Measurements from ENCODE around the gene CISD1.
A peak's percentile ranks its signal among the peaks of the same experiment; 100 is the strongest.

CISD1 gene

DNA sequence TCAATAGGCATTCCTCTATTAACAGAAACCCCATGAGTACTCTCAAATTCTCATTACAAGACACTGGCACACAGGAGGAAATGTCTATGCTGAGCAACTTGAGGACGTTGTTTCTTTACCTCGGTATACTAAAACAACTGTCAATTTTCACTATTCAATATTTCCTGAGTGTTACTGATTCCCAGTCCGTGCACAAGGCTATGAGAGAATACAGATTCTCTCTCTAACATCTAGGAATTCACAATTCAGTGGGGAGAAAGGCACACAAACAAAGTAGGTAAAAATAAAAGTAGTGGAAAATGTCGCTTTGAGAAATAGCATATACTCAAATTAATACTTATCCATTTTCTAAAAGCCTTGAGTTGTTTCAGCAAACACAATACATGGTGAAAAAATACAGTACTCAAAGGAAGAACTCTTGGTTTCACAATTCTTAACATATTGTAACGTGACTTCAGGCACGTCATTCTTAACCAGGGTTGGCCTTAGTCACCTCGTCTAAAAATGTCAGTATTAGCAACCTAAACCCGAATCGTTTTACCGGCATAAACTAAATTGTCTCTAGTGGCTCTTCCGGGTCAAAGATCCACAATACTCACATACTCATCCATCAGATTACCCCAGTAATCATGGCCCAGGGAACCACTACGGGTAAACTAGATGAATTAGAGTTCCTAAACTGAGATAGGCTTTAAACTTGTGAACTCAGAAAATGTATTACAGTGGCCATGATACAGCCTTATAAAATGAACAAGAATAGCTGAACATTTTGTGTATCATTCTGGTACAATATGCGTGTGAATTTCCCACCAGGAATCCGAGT, 2.7 kb upstream of the CISD1 start:
- no peak for DNase-seq

DNA sequence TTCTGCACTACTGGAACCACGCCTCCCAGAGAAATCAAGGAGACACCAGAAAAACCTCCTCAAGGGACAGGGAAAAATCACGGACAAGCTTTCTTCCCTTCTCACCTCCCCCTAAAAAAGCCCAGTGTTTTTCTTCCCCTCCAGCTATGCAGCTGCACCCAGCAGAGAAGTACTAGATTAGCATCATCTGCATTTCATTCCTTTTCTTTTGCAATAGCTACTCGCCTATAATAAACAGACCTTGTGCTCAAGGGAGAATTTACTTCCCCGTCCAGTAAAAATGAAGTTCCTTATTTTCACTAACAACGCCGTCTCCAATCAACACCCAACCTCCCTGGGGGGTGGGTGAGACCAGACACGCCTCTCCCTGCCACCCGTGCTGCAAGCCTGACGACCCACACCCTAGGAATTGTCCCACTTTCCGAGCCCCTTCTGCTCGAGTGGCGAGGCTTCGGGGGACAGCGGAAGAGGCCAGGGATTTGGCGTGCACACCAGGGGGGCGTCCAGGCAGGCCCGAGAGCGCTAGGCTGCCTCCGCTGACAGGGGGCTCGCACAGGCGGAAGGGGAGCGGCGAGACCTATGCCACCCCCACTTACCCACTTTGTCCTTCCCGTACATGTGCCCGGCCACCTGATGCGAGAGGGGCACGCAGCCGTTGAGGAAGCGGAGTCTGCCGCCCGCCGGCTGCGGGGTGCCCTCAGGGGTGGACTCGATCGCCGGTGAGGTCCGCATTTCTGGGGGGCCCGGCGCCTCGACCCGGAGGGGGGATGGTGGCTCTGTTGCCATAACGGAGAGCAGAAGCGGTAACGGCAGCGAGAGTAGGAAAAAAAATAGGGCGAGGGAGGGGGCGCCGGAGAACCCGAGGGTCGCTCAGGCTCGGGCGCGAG, 1.9 kb upstream of the CISD1 start:
- no peak for DNase-seq

DNA sequence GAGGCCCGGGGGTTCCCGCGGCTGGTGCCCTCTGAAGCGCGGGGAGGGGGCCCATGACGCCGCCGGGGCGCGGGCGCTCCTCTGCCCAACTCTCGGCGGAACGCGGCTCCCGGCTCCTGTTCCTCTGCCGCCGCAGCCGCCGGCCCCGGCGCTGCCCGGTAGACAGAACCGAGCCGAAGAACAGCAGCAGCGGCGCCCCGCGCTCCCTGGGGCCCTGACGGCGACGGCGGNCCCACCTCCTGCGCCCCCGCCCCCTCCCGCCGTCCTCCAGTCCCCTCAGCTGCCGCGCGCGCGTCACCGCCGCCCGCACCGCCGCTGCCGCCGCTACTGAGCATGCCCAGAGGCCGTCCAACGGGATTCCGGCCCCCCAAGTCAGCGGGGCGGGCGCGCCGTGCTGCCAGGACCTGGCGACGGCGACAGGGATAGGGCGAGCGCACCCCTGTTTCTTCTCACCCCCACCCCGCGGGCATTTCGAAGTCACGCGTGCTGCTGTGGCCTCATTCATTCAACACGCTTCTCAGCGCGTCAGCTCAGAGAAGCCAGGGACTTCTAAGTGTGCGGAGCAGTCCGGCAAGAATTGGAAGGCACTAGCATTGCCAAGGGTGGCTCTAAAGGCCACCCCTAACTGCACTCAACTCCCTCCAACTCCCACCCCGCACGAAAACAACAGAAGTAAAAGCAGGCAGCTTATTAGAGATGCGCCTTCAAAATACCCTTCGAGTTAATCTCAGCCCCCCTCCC, 1.1 kb upstream of the CISD1 start, which contains the start of gene IPMK:
Gene IPMK, minus strand, starts transcription at position 182 of the 741 bp plus-strand sequence. CDS start 283 bp downstream, outside the sequence.
- peak; percentile 58 for DNase-seq

DNA sequence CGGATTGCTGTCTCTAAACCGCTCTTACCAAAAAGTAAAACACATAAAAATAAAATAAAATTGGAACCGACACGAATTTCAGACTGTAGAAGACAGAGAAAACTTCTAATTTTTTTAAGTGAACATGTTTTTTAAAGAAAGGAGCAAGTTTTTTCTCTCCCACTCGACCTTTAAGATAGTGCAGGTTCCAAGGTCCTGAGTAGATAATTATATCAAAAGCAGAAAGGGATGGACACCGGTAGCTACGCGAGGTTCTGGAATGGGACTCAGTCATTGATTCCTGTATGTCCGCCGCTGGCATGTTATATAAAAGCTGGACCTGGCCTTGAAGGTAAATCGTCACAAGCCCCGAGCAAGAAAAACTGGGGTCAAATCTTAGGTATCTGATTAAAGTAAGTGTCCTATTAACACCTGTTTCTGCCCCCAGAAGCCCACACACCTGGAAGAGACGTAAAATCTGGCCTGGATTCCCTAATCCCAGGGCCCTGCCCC, 462 bp upstream of the CISD1 start:
- peak; percentile 53 for DNase-seq

DNA sequence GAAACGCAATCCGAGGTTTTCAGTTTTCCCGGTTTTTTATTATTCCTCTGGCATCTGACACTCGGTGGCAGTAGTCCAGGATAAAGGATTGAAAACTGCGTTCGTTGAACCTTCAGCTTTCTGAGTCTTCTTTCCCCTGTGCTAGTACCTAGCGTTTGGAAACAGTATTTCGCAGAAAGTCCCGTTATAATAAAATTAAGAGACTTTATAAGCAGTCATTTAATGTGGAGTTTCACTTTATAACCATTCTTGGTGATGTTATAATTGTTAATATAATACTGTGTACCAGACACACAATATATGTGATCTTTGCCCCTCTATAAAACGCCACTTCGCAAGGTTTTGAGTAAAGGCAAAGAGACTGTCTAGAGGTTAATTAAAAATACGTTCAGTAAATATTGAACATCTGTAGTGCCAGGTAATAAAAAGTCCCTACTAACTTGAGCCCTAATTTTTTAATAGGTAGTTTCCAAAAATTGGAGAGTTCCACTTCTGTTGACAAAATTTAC, 874 bp downstream of the CISD1 start:
- no peak for DNase-seq

DNA sequence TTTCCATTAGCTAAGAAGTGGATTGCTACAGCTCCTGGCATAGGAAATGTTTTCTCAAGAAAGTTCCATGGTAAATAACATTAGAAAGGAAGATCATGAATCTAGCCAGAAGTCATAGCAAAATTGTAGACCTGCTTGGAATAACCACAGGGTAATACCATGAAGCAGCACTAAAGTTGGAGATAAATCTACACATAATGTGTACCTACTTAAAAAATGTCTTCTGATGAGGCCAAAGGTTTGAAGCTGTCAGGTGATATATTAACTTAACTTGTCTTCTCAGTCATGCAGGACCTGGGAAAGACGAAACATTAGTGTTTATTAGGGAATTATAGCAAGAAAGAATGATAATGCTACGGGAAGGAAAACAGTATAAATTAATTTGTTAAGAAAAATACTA, 6.3 kb downstream of the CISD1 start:
- DNase-seq, result no peak

DNA sequence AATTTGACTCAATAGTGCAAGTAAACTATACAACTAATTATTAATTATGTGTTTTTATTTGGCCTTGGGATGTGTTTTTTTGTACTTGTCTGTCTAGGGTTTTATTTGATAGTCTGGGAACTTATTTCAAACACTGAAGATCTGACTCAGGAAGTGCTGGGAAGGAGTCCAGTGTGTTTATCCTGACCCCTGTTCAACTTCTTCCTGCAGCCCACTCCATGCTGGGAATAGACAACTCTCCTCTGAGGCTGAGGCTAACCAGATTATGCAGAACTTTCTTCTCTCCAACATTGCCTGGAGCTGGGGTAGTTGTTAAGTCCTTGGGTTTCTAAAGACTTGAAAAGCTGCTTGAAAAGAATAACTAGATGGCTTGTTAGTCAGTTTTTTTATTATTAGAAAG, 6.9 kb downstream of the CISD1 start:
- no peak for DNase-seq

DNA sequence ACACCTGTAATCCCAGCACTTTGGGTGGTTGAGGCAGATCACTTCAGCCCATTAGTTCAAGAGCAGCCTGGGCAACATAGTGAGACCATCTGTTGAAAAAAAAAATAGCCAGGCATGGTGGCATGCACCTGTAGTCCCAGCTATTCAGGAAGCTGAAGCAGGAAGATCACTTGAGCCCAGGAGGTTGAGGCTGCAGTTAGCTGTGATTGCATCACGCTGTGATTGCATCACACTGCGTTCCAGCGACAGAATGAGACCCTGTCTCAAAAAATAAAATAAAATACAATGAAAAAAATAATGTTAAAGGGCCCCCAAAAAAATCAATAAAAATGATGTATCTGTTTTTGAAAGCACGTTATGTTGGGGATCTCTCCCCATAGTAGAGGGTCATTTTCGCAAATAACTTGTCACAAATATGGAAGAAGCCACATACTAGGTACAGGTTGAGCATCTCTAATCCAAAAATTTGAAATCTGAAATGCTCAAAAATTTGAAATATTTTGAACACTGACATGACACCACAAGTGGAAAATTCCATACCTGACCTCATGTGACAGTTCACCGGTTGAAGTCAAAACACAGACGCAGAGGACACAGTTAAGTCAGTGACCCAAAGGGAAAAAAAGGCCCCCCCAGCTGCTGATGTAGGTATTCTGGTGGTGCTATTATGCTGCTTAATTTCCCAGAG, 9.5 kb downstream of the CISD1 start:
- DNase-seq, result no peak

DNA sequence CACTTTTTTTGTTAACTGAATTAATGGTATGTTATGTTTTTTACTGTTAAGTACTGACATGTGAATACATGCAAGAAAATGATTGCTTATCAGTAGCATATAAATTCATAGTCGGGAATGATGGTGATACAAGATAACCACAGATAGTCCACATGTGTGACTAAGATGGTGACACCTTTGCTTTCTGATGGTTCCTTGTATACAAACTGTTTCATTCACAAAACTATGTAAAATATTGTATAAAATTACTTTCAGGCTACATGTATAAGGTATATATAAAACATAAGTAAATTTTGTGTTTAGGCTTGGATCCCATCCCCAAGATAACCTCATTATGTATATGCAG, 10.0 kb downstream of the CISD1 start:
- no peak for DNase-seq

DNA sequence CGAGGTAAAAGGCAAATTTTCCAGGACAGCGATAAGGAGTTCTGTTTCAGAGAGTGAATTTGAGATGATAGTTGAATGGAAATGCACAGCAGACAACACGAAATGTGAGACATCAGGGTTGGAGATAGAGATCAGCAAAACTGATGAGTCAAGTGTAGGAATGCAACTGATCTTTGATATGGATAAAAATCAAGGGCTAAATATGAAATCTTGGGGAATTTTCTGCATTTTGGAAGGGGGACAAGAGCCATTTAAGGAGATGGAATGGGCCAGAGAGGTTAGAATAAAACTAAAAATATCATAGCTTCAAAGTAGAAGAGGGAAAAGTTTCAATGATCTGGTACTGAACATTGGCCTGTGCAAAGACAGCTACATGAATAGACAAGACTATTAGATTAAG, 11.5 kb downstream of the CISD1 start:
- no peak for DNase-seq

DNA sequence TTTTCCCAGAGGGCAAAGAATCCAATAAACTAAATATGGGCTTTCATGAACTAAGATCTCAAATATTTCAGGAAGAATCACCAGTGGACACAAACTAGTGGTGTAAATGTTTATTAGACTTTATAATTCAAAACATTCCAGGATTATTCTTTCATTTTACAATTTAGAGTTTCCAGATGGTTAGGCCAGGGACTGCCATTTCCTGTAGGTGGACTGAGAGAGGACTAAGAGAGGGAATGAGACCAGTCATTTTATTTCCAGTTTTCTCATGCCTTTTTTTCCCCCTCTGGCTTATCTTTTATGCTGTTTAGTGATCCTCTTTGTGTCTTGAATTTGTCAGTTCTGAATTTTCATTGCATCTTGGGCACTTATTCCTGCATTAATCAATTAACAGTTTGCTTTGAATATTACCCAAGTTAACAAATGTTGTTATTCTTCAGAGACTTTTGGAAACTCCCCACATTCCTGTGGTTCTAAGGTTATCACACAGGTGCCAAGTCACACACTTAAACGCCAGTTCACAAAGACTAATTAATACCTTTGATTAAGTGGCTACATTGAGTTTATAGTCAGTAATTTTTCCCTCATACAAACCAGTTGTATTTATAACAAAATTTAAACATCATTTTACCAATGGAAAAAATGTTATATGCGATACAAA, 12.3 kb downstream of the CISD1 start:
- DNase-seq, result no peak

DNA sequence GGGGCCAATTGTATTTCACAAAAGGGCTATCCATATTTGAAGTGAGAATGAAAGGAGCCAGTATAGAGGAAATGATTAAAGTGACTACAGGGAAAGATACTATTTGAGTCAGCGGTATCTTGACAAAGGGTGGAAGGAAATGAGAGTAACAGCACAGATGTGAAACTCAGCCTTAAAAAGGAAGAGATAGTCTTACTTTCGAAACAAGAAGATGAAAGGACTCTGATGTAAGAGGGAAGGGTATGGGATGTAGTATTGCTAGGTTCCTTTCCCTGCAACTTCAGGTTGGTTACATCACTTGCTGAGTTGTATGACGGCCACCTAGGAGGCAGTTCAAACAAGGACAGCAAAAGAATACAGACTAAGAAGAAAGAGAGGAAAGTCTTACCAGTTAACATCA, 13.7 kb downstream of the CISD1 start:
- no peak for DNase-seq

DNA sequence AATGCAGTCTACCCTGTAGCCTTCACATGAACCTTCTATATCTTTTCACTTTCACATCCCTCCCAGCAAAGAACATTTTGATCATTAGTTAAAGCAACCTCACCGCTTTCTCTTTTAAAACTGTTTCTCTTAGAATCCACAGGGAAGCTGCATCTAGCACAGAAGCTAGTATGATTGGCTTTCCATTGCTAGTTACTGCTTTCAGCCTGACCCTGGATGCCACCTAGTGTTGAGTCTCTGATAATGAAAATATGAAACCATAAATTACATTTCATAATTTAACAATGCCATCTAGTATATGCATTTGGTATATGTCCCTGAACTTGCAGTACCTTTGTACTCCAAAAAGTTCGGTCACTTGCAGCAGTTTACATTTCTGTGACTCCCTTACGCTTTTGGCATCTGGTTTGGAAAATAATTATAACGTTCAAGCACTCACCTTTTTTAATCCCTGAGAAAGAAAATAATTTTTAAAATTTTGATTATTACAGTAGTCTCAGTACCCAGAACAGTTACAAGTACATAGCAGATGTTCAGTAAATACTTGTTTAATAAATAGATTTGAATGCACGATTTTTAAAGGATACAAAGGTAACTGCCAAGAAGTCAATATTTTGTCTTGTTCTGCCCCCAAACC, 22.7 kb downstream of the CISD1 start:
- peak; percentile 33 for DNase-seq

DNA sequence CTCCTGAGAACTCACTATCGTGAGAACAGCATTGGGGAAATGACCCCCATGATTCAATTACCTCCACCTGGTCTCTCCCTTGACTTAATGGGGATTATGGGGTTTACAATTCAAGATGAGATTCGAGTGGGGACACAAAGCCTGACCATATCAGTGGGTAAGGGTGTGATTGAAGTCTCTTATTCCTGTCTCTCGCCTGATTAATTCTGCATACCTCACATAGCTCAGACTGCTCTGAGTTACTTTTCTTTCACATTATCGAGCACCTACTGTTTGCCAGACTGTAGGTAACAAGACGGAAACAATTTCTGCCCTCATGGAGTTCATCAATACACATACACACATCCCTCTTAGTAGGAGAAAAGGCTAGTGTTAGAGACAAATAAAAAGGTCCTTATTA, 25.0 kb downstream of the CISD1 start:
- no peak for DNase-seq

DNA sequence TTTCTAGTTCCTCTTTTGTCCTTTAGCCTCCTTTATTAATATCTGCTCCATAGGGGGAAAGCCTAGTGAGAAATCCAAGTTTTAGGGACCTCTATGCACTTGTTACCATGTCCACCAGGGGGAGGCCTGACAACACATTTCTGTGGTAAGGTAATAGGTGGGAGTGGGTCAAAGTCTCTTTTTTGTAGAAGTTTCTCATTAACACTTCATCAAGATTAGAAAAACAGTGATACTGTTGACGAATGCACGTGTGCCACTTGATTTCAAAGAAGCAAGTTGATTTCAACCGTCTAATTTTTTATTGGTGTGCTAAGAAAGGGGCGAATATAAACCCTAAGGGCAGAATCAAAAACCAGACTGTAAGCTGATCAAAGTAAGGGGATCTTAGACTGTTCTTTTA, 30.6 kb downstream of the CISD1 start:
- no peak for DNase-seq

DNA sequence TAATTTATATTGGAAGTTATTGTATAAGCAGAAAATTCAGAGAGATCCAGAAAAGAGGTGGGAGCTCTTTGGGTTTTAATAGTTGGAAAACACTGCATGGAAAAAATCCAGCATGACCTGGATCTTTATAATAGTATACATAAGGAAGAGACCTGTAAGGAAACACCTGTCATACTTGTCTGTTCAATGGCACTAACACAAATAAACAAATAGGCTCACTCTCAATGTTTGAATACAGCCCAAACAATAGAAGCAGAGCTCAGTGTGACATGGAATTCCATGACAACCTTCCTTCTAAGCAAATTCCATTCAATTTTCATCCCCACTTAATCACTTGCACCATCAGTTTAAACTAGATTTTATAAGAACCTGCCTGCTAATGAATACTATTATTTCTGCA, 31.7 kb downstream of the CISD1 start:
- peak; percentile 58 for DNase-seq

DNA sequence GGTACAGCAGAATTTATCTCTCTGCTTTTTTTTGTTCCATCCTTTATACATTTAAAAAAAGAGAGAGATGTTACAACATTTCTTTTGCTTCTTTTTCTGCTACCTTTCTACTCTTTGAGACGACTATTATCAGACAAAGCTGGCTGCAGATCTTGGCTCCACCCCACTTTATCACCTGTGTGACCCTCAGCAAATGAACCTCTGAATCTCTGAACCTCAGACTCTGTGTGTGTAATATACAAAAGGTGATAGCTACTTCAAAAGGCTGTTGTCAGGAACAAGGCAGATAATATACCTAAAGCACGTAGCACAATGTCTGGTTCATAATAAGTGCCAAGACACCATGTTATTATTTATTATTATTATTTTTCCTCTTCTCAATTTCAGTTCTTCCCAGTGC, 33.3 kb downstream of the CISD1 start:
- no peak for DNase-seq

DNA sequence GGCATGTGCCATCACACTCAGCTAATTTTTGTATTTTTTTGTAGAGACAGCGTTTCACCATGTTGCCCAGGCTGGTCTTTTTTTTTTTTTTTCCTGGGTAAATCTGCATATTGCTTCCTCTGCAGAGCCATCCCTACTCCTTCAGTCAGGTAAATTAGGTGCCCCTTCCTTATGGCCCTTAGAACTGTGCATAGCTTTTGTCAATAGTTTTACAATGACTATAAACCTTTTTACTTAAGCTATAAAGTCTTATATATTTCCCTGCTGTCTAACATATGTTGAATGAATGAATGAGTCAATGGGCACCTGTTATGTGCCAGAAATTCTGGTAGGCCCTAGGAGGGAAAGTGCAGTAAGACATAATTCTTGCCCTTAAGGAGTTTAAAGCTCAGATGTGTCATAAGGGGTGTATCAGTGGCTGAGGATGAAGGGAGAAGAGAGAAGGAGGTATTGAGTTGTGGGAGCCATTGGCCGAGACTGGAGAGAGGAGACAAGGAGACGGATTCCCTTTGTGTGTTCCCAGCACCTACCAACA, 35.2 kb downstream of the CISD1 start:
- DNase-seq, result no peak

DNA sequence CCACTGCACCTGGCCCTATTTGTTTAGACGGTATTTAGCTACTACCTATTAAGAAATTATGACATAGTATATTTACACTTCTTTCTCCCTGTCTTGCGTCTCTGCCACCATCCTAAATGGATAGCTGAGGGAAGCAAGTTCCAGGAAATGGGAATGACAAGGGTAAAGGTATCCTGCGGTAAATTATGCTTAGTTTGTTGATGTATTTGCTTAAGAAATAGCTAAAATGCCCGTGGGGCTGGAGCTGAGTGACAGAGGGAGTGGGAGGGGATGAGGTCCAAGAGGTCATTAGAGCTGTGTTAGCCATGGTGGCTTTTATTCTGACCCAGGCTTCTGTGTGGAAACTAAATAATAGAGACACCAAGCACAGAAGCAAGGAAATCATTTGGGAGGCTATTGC, 36.9 kb downstream of the CISD1 start:
- no peak for DNase-seq

DNA sequence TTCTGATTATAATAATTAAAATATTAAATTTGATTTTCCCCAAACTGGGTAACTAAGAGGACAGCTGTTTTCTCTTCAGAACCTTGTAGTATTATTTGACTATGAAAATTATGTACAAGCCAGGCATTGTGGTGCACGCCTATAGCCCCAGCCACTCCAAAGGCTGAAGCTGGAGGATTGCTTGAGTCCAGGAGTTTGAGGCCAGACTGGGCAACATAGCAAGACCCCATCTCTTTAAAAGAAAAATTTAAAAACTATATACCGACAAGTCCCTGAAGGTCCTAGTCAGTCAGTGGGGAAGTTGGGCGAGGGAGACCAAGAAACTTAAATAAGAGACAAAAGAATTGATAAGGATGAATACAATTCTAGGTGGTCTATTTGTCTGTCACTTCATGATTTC, 38.7 kb downstream of the CISD1 start:
- DNase-seq, result no peak

DNA sequence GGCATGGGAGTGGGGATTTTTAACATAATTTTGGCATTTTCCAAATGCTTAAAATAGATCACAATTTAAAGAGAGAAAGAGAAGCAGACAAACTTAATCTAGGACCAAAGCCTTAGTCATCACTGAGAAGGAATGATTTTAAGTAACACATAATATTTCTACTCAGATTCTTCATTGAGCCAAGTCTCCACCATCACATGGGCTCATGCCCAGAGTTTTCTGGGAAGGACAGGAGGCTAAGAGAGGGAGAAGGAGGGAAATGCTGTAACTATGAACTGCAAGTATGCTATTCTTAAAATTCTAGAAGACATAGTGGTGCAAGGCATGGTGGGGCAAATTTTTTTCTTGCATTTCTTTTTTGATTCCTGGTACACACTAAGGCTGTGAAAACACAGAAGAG, 42.1 kb downstream of the CISD1 start:
- no peak for DNase-seq
